GM13976 (cell line): ENCODE data around the gene MRPS35.

Source experiments
- DNase-seq: peaks from one replicate; pipeline ENCODE4 v3.0.0; 2012; ENCODE audit warnings: low spot score
- in situ Hi-C: fragments of 300-500 bp; cut with MboI; formaldehyde crosslinking; loops from one replicate; pipeline ENCODE4 v1.12.0; 2022; ENCODE audit warnings: low sequenced_read_pairs, mixed read lengths, inconsistent platforms; ENCODE audit not compliant: unreplicated experiment
- TF ChIP-seq, protein P1 (sequence below): IDR thresholded peaks from 2 replicates; pipeline ENCODE4 v1.5.1; 2012; ENCODE audit warnings: borderline replicate concordance, mild to moderate bottlenecking; ENCODE audit not compliant: insufficient read depth; ENCODE audit errors: extremely low read depth, missing control alignments, control extremely low read depth

Gene MRPS35

DNA sequence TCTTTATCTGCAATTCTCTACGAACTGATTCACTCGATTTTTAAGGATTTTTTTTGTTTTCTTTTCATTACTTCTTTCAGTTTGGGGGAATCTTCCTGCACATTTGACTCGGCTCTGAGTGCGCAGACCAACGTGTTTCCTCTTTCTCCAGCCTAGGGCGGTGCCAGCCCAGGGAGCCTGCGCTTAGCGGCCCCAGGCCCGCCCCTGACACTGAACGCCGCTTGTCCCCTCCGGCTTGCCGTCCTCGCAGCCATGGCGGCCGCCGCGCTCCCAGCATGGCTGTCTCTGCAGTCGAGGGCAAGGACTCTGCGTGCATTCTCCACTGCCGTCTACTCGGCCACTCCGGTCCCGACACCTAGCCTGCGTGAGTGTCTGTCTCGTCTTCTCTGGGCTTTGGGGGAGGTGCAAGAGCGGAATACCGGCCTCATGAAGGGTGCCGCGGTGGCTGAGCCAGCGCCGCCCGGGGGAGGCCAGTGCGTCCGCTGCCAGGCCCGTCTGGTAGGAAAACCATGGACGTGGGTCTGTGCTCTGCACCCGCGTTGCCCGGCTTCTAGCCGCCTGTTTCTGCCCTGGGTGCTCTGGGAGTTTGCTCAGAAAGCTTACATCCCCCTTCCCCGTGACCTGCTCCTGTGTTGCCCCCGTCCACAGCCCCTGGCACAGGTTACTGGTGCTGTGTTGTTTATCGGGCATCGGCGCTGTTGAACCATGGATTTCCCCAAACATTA, at the start of gene MRPS35:
TSS of gene MRPS35 (plus strand) at position 241 of the 725 bp plus-strand sequence. CDS start at position 253, 12 bp downstream.
- TF ChIP-seq, protein P1, sequence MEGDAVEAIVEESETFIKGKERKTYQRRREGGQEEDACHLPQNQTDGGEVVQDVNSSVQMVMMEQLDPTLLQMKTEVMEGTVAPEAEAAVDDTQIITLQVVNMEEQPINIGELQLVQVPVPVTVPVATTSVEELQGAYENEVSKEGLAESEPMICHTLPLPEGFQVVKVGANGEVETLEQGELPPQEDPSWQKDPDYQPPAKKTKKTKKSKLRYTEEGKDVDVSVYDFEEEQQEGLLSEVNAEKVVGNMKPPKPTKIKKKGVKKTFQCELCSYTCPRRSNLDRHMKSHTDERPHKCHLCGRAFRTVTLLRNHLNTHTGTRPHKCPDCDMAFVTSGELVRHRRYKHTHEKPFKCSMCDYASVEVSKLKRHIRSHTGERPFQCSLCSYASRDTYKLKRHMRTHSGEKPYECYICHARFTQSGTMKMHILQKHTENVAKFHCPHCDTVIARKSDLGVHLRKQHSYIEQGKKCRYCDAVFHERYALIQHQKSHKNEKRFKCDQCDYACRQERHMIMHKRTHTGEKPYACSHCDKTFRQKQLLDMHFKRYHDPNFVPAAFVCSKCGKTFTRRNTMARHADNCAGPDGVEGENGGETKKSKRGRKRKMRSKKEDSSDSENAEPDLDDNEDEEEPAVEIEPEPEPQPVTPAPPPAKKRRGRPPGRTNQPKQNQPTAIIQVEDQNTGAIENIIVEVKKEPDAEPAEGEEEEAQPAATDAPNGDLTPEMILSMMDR: no peak
- in situ Hi-C loops: no loop called here
- DNase-seq: peak; percentile 92

DNA sequence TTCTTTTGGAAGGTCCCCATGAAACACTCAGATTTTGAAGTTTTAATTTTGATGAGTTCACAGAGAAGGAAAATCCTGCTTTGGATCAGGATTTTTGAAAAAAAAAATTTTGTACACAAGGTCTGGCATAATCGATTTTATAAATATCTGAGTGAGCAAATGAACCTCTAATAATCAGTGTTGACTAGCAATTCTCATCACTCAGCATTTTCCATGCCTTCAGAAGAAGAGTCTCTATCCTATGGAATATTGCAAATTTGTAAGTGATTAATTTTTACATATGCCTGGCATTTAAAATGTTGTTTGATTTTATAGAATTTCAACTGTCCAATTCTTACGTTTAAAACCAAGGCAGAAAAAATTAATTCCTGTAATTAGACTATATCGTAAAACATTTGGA, 44.9 kb upstream of the MRPS35 start:
- in situ Hi-C loops: no loop called here

DNA sequence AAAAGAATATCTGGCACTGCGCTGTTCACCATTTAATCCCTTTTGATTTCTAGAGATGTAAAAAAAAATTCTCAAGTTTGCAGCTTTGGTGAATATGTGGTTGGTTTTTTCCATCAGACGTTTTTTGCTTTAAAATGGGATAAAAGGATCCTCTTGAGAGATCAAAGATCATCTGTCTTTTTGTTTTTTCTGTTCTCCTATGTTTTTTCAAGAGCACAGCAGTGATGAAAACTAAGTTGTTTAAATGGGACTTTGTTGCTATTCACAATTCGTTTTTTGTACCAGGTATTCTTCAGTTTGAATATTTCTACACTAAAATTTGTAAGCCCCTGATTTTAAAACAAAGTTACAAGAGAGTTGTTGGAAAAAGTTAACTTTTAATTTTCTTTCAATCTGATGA, 44.1 kb upstream of the MRPS35 start:
- TF ChIP-seq, protein P1: no peak
- no peak for DNase-seq
- in situ Hi-C loops: no loop called here

More for the DNA sequence above, 44.9 kb upstream of the MRPS35 start:
- no peak for DNase-seq
- TF ChIP-seq, protein P1: no peak

DNA sequence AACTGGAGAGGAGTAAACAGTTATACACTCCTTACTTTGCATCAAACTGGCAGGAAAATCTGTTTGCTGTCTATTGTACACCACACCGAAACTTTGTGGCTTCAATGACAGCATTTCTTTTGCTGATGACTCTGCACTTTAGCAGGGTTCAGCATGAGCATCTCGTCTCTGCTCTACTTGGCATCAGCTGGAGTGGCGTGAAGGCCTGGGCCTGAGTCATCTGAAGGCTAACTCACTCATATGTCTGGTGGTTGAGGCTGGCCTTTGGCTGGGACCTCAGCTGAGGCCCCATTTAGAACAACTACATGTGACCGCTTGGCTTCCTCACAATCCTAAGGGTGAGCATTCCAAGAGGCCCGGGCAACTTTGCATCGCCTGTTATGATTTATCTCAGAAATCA, 43.1 kb upstream of the MRPS35 start:
- TF ChIP-seq, protein P1: no peak
- in situ Hi-C loops: no loop called here
- DNase-seq: no peak

DNA sequence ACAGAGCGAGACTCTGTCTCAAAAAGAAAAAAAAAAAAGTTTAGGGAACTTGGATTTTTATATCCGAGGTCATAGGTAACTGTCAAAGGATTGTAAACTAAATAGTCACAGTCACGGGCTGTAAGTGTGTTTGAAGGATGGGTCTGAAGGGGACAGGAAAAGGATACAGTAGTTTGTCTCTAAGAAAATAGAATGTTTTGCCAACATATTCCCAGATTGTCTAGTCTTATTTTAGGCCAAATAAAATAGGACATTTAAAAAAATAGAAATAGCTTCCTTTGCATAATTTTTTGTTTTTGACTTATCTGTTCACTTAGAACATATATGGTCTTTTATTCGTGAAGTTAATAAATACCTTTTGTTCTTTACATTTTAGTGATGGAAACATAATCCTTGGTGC, 38.6 kb upstream of the MRPS35 start:
- in situ Hi-C loops: no loop called here
- TF ChIP-seq, protein P1: no peak

DNA sequence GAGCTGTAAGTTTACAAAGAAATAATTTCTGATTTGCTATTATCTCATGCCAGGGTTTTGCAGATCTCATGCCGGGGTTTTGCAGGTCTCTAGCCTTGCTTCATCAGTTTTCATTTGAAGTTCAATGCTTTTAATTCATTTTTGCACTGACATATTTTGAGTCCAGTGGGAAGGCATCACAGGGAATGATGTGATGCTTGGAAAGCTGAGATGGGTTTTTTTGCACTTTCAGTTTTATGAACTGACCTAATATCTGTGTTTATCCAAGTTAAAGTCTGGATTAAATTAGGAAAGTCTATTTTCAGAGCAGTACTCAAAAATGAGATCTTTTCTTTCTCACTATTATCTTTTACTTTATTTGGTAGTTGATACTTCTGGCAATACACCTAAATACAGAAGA, 38.0 kb upstream of the MRPS35 start:
- no peak for DNase-seq
- TF ChIP-seq, protein P1: no peak
- in situ Hi-C loops: no loop called here

More for the DNA sequence above, 38.6 kb upstream of the MRPS35 start:
- no peak for DNase-seq
